AG04450 (cell line): Measurements from ENCODE around the gene COLQ. TPM values are rescaled to one million over a fixed set of nuclear protein-coding genes. Genes with fewer than 3 reads are reported as not detected.
A peak's percentile ranks its signal among the peaks of the same experiment; 100 is the strongest.

Source experiments
- CTCF ChIA-PET: fragments of 300-600, 350-600 bp; formaldehyde crosslinking; extraction: SDS; loops from one replicate; lab custom pipeline; 2022; ENCODE audit warnings: antibody characterized with exemption, inconsistent platforms; lab: Charles Lee
- POLR2A ChIA-PET: fragments of 350-600 bp; formaldehyde crosslinking; extraction: SDS; loops from one replicate; lab custom pipeline; 2021; ENCODE audit warnings: antibody characterized with exemption, inconsistent platforms; lab: Yijun Ruan, JAX
- DNase-seq: peaks from one replicate; pipeline ENCODE4 v3.0.0-alpha.2; 2011; ENCODE audit warnings: low read depth, low spot score
- H3K27ac ChIP-seq: one replicate; pipeline ENCODE4 v1.5.1; 2012; ENCODE audit warnings: low read depth, low read length, control low read depth
- H3K27me3 ChIP-seq: one replicate; pipeline ENCODE4 v1.6.0; 2012; ENCODE audit warnings: low read length; ENCODE audit not compliant: control insufficient read depth, insufficient read depth
- H3K4me3 ChIP-seq: 2 replicates; pipeline ENCODE4 v1.5.1; 2011; ENCODE audit warnings: mild to moderate bottlenecking, low read depth, low read length, control low read depth
- H3K9me3 ChIP-seq: 2 replicates; pipeline ENCODE4 v1.5.1; 2012; ENCODE audit warnings: low read length; ENCODE audit not compliant: control insufficient read depth, insufficient read depth
- CTCF ChIP-seq: IDR thresholded peaks from 2 replicates; pipeline ENCODE4 v1.5.1; 2011; ENCODE audit warnings: low read depth, low read length, control low read depth, inconsistent platforms
- polyA plus RNA-seq: library from polyadenylated mRNA; depleted of rRNA; stranded (reverse); fragments of >200 nt; gene quantifications from 2 replicates; pipeline ENCODE4 v1.2.3, GENCODE V29; 2011

The COLQ gene
- polyA plus RNA-seq, 1 experiment: 0.95 TPM

GRCh38 chr3:15434756-15435155, 86.8 kb downstream of the COLQ start:
- ChIA-PET CTCF (interaction anchor here (1.0 to 1.3 kb wide), 3 partner anchors 29 to 167 kb away, joined by 4 to 5 read pairs (median 4); no protein-coding TSS in a partner anchor), POLR2A (no interaction called here)
- no peak for DNase-seq
- H3K4me3 ChIP-seq: no peak overlapping the region
- H3K27ac ChIP-seq: no peak overlapping the region
- no peaks in the 10 kb centered on the region for H3K27me3 ChIP-seq
- no peaks in the 10 kb centered on the region for H3K9me3 ChIP-seq
- no peak for TF ChIP-seq CTCF

GRCh38 chr3:15433531-15433930, 88.0 kb downstream of the COLQ start:
- ChIA-PET CTCF (interaction anchor here (0.7 to 1.3 kb wide), 2 partner anchors 28 to 165 kb away, joined by 4 read pairs; no protein-coding TSS in a partner anchor), POLR2A (no interaction called here)
- DNase-seq: no peak
- Histone ChIP-seq H3K27me3 (no peaks in the 10 kb centered on the region), H3K27ac (no peak overlapping the region), H3K4me3 (no peak overlapping the region), H3K9me3 (no peaks in the 10 kb centered on the region)
- TF ChIP-seq CTCF: no peak

- DNase-seq: no peak
- Histone ChIP-seq H3K9me3 (peaks cover 3% of the 10 kb centered on the region; the same call in 1 of the 2 replicates), H3K4me3 (no peak overlapping the region), H3K27me3 (no peaks in the 10 kb centered on the region), H3K27ac (no peak overlapping the region)
- ChIA-PET CTCF (interaction anchor here (0.7 to 2.3 kb wide), 3 partner anchors 26 to 228 kb away, joined by 3 to 9 read pairs (median 5); no protein-coding TSS in a partner anchor), POLR2A (no interaction called here)
- TF ChIP-seq CTCF: no peak
Observed at GRCh38 chr3:15431256-15431837, 90.2 kb downstream of the COLQ start.

- Histone ChIP-seq H3K4me3 (no peak overlapping the region), H3K27ac (no peak overlapping the region), H3K9me3 (peaks cover 3% of the 10 kb centered on the region; the same call in 1 of the 2 replicates), H3K27me3 (no peaks in the 10 kb centered on the region)
- POLR2A ChIA-PET: no interaction called here
- DNase-seq: no peak
- TF ChIP-seq CTCF: no peak
- CTCF ChIA-PET: interaction anchor here (0.7 to 2.3 kb wide), 4 partner anchors 25 to 227 kb away, joined by 3 to 9 read pairs (median 6); no protein-coding TSS in a partner anchor
Observed at GRCh38 chr3:15430624-15431023, 90.9 kb downstream of the COLQ start.

- DNase-seq: no peak
- CTCF ChIA-PET: interaction anchor here (1.1 to 1.6 kb wide), 2 partner anchors 24 to 128 kb away, joined by 4 to 7 read pairs; no protein-coding TSS in a partner anchor
- Histone ChIP-seq H3K4me3 (peak overlapping the region; percentile 95), H3K27me3 (no peaks in the 10 kb centered on the region), H3K27ac (no peak overlapping the region), H3K9me3 (peaks cover 3% of the 10 kb centered on the region; the same call in 1 of the 2 replicates)
- no peak for TF ChIP-seq CTCF
- POLR2A ChIA-PET: no interaction called here
Observed at GRCh38 chr3:15429080-15429479, 92.4 kb downstream of the COLQ start.
